ES-I3 (cell line): Measurements from ENCODE around the gene ADPRS.

Experiments used
- H3K36me3 ChIP-seq: 2 replicates; pipeline ENCODE4 v1.6.1; 2013; ENCODE audit warnings: mild to moderate bottlenecking, low read length, control low read depth, moderate library complexity; ENCODE audit not compliant: insufficient read depth
- H3K4me1 ChIP-seq: 2 replicates; pipeline ENCODE4 v1.6.1; 2013; ENCODE audit warnings: mild to moderate bottlenecking, control low read depth, low read length; ENCODE audit not compliant: insufficient read depth
- H3K9ac ChIP-seq: 2 replicates; pipeline ENCODE4 v1.6.1; 2013; ENCODE audit warnings: low read depth, mild to moderate bottlenecking, low read length, moderate library complexity
- H3K9me3 ChIP-seq: 2 replicates; pipeline ENCODE4 v1.6.1; 2013; ENCODE audit warnings: mild to moderate bottlenecking, low read length, moderate library complexity; ENCODE audit not compliant: control insufficient read depth, insufficient read depth

Gene ADPRS

GRCh38 chr1:36088577-36089392 is at the start of gene ADPRS:
Gene ADPRS, plus strand, starts transcription at chr1:36088892. Its CDS starts 13 bp downstream, at chr1:36088905.
- H3K9me3 ChIP-seq, result no peaks in the 10 kb centered on the region
- H3K4me1 ChIP-seq, result no peaks in the 10 kb centered on the region
- peak within 1 kb of the TSS; percentile 80 for H3K9ac ChIP-seq
- H3K36me3 ChIP-seq, result peaks cover 13% of the 10 kb centered on the region

DNA sequence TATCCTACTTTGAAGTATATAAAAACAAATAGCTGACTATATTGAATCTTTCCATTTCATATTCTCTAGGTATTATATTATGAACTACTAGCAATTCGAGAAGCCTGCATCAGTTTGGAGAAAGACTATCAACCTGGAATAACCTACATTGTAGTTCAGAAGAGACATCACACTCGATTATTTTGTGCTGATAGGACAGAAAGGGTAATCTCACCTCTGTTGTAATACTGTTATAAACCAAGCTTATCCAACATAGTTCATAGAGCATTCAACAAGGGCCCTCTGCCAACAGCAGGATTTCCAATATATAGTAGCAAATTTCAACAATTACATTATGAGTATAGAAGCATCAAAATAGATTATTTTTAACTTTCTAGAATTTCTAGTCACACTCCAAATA is 48.5 kb upstream of the ADPRS start:
- Histone ChIP-seq H3K4me1 (no peaks in the 10 kb centered on the region), H3K9me3 (no peaks in the 10 kb centered on the region), H3K9ac (no peak overlapping the region), H3K36me3 (no peaks in the 10 kb centered on the region)

- Histone ChIP-seq H3K4me1 (no peaks in the 10 kb centered on the region), H3K36me3 (no peaks in the 10 kb centered on the region), H3K9ac (no peak overlapping the region), H3K9me3 (no peaks in the 10 kb centered on the region)
These were observed 36.9 kb upstream of the ADPRS start for GRCh38 chr1:36051821-36052220.

GRCh38 chr1:36053978-36054377 is 34.7 kb upstream of the ADPRS start:
- Histone ChIP-seq H3K36me3 (no peaks in the 10 kb centered on the region), H3K9ac (no peak overlapping the region), H3K4me1 (no peaks in the 10 kb centered on the region), H3K9me3 (no peaks in the 10 kb centered on the region)

DNA sequence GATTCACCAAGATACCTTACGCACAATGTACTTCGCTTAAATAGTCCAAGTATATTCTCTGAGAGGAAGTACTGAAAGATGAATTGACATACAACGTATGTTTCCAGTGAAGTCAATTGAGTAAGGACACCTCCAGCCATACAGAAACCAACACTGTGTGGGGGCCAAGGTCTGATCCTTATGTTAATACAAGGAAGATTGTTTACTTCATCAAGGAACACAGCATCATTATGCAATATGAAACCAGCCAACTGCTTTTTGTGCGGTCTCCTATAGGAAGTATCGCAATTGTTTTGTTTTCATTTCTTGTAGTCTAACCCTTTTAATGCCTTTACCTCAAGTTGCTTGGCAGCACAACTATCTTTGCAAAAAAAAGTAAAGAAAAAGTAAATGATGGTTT is 33.0 kb upstream of the ADPRS start:
- Histone ChIP-seq H3K9me3 (no peaks in the 10 kb centered on the region), H3K36me3 (no peaks in the 10 kb centered on the region), H3K4me1 (no peaks in the 10 kb centered on the region), H3K9ac (no peak overlapping the region)

- H3K36me3 ChIP-seq, result no peaks in the 10 kb centered on the region
These were observed 26.4 kb upstream of the ADPRS start for GRCh38 chr1:36062315-36062714.

GRCh38 chr1:36067871-36068270 is 20.8 kb upstream of the ADPRS start:
- no peaks in the 10 kb centered on the region for H3K9me3 ChIP-seq
- no peaks in the 10 kb centered on the region for H3K4me1 ChIP-seq
- H3K36me3 ChIP-seq, result no peaks in the 10 kb centered on the region
- no peak overlapping the region for H3K9ac ChIP-seq

More at GRCh38 chr1:36062315-36062714, 26.4 kb upstream of the ADPRS start:
- Histone ChIP-seq H3K9ac (no peak overlapping the region), H3K4me1 (no peaks in the 10 kb centered on the region), H3K9me3 (no peaks in the 10 kb centered on the region)

- H3K36me3 ChIP-seq, result no peaks in the 10 kb centered on the region
- no peak overlapping the region for H3K9ac ChIP-seq
- H3K4me1 ChIP-seq, result no peaks in the 10 kb centered on the region
- H3K9me3 ChIP-seq, result no peaks in the 10 kb centered on the region
These were observed 19.8 kb upstream of the ADPRS start for GRCh38 chr1:36068866-36069265.

- Histone ChIP-seq H3K9ac (no peak overlapping the region), H3K36me3 (no peaks in the 10 kb centered on the region), H3K9me3 (no peaks in the 10 kb centered on the region), H3K4me1 (no peaks in the 10 kb centered on the region)
These were observed 18.3 kb upstream of the ADPRS start for GRCh38 chr1:36070349-36070748.

- Histone ChIP-seq H3K4me1 (no peaks in the 10 kb centered on the region), H3K9ac (no peak overlapping the region), H3K36me3 (no peaks in the 10 kb centered on the region), H3K9me3 (no peaks in the 10 kb centered on the region)
These were observed 11.6 kb upstream of the ADPRS start for GRCh38 chr1:36076979-36077573.

GRCh38 chr1:36080236-36080635 is 8.5 kb upstream of the ADPRS start:
- no peaks in the 10 kb centered on the region for H3K9me3 ChIP-seq

DNA sequence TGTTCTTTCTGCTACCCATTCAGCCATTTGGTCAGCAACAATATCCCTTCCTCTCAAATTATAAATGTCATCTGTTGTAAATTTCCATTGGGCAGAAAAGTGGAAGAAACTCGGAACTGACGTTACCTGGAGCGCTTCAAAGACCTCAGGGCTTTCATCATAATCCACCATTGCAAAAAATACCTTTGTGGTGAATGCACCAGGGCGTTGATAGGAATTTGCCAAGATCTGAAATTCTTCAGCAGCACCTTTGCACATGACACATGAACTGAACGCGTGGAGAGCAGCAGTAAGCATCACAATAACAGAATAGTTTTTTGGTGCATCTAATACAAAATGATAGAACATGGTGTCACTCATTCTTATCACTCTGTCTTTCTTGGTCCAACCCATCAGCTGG is 7.9 kb upstream of the ADPRS start:
- no peak overlapping the region for H3K9ac ChIP-seq
- no peaks in the 10 kb centered on the region for H3K9me3 ChIP-seq
- H3K36me3 ChIP-seq, result no peaks in the 10 kb centered on the region

More at GRCh38 chr1:36080236-36080635, 8.5 kb upstream of the ADPRS start:
- Histone ChIP-seq H3K9ac (no peak overlapping the region), H3K4me1 (no peaks in the 10 kb centered on the region), H3K36me3 (no peaks in the 10 kb centered on the region)

DNA sequence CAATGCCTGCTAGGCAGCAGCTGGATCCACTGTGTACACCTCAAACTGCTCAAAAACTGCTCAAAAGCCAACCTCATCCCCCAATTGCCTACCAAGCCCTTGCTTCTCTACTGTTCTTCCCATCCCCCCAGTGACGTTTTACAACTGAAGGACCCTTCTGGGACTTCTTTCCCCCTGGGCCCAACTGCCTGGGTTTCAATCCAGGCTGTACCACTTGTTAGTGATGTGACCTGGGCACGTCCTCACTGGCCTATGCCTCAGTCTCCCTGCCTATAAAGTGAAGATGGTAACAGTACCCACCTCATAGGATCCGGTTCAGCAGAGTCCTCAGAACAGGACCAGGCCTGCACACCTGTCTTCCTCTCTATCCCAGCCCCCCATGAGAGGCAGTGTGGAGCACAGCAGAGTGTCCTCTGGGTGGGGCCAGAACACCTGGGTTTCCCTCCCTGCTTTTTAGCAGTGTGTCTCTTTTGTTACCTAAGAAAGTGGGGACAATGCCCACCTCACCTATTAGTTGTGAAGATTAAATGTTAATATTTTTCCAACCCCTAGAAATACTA is 6.7 kb upstream of the ADPRS start:
- Histone ChIP-seq H3K36me3 (no peaks in the 10 kb centered on the region), H3K9me3 (no peaks in the 10 kb centered on the region), H3K4me1 (no peaks in the 10 kb centered on the region), H3K9ac (no peak overlapping the region)

More for the DNA sequence above, 7.9 kb upstream of the ADPRS start:
- H3K4me1 ChIP-seq, result no peaks in the 10 kb centered on the region

DNA sequence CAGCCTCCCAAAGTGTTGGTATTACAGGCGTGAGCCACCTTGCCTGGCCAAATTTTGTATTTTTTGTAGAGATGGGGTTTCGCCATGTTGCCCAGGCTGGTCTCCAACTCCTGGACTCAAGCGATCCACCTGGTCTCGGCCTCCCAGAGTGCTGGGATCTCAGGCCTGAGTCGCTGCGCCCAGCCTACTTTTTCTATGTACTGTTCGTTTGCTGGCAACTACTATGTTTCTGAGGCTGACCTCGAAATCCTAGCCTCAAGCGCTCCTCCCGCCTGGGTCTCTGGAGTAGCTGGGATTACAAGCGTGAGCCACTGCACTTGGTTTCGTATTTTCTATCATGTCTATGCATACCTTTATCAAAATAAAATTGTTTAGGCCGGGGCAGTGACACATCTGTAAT is 5.5 kb upstream of the ADPRS start:
- Histone ChIP-seq H3K9ac (peak overlapping the region; percentile 52; the same call in 1 of the 2 replicates), H3K36me3 (no peaks in the 10 kb centered on the region), H3K9me3 (no peaks in the 10 kb centered on the region), H3K4me1 (no peaks in the 10 kb centered on the region)
